Measurements from ENCODE around the gene SRA1. TPM values are rescaled to one million over a fixed set of nuclear protein-coding genes. Genes with fewer than 3 reads are reported as not detected.
A peak's percentile ranks its signal among the peaks of the same experiment; 100 is the strongest.

Gene SRA1
- total and polyA plus RNA-seq, 2 of the 13 experiments (the other 11 are each of a cell fraction or from before 2014, with no cell fraction given) = 14.2 to 32.8 TPM

- FAIRE-seq (no peak), DNase-seq (ENCODE audit: low spot score) (no peak), ATAC-seq (no peak)
- in situ Hi-C loops (cut with HindIII; ENCODE audit: extremely low pct_ligation_motif_present, low pct_unique_long_range_greater_than_20kb) (loop anchor here (10.0 kb wide), 1 partner anchor 158 kb away; no protein-coding TSS in a partner anchor), intact Hi-C loops (cut with micrococcal nuclease; ENCODE audit: unreplicated experiment) (no loop called here)
- Histone ChIP-seq H3K4me1 (ENCODE audit: insufficient read depth, low read length) (peaks cover 25% of the 10 kb centered on the region), H2AFZ (ENCODE audit: low read length) (no peak overlapping the region), H3K36me3 (replicated peaks in 1 of 2; ENCODE audit: control insufficient read depth in 1 of 2, insufficient read depth in 2 of 2, low read length in 2 of 2) (no peaks in the 10 kb centered on the region), H3K9me3 (ENCODE audit: low read length) (no peaks in the 10 kb centered on the region), H3K27me3 (ENCODE audit: control insufficient read depth in 1 of 2, insufficient read depth in 2 of 2, low read length in 2 of 2) (peaks cover 0 to 5% of the 10 kb centered on the region in 2 experiments; a peak in 1 of 5 replicates), H4K20me1 (ENCODE audit: insufficient read depth, low read length) (no peaks in the 10 kb centered on the region), H3K79me2 (ENCODE audit: insufficient read depth, low read length) (no peaks in the 10 kb centered on the region), H3K27ac (ENCODE audit: extremely low read length, insufficient read depth, low read length) (no peak overlapping the region), H3K4me2 (ENCODE audit: low read depth, low read length) (no peak overlapping the region), H3K9ac (ENCODE audit: insufficient read depth, low read depth, low read length) (no peak overlapping the region), H3K4me3 (replicated peaks in 1 of 3; ENCODE audit: insufficient read depth in 1 of 3, low read depth in 2 of 3, low read length in 3 of 3) (no peak overlapping the region)
- ChIA-PET POLR2A (interaction anchor here (2.5 kb wide), 1 partner anchor 10 kb away, joined by 7 read pairs; the partner anchor contains the start of gene SRA1), CTCF (ENCODE audit: low intra/inter-chr PET ratio, low total read pairs) (no interaction called here)
- TF ChIP-seq MIER2 (CRISPR knock-in tag; IDR thresholded peaks at IDR 0.05) = no peak
- no peak for TF ChIP-seq ZNF331 (CRISPR knock-in tag; IDR thresholded peaks at IDR 0.05)
- TF ChIP-seq HHEX (CRISPR knock-in tag; IDR thresholded peaks at IDR 0.05) = no peak
- TF ChIP-seq KDM3A (CRISPR knock-in tag; IDR thresholded peaks at IDR 0.05; ENCODE audit: low read depth) = no peak
- TF ChIP-seq, protein P1, sequence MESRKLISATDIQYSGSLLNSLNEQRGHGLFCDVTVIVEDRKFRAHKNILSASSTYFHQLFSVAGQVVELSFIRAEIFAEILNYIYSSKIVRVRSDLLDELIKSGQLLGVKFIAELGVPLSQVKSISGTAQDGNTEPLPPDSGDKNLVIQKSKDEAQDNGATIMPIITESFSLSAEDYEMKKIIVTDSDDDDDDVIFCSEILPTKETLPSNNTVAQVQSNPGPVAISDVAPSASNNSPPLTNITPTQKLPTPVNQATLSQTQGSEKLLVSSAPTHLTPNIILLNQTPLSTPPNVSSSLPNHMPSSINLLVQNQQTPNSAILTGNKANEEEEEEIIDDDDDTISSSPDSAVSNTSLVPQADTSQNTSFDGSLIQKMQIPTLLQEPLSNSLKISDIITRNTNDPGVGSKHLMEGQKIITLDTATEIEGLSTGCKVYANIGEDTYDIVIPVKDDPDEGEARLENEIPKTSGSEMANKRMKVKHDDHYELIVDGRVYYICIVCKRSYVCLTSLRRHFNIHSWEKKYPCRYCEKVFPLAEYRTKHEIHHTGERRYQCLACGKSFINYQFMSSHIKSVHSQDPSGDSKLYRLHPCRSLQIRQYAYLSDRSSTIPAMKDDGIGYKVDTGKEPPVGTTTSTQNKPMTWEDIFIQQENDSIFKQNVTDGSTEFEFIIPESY (CRISPR knock-in tag; IDR thresholded peaks at IDR 0.05) = peak; percentile 31; the same call in 1 of the 2 replicates
- no peak for TF ChIP-seq RCOR2 (CRISPR knock-in tag; IDR thresholded peaks at IDR 0.05)
- no peak for TF ChIP-seq ZNF121 (CRISPR knock-in tag; IDR thresholded peaks at IDR 0.05)
- TF ChIP-seq HOXA5 (CRISPR knock-in tag; IDR thresholded peaks at IDR 0.05) = no peak
- no peak for TF ChIP-seq GTF3A (CRISPR knock-in tag; conservative IDR thresholded peaks at IDR 0.05)
- WGBS (ENCODE audit: low lambda C conversion rate) = 85% methylated on average over 8 of the region's 22 CpGs
- BruUV-seq (replicated peaks) = no TSS peak
Observed at GRCh38 chr5:140567136-140567818, 10.0 kb upstream of the SRA1 start.

All from HepG2 (cell line).